GM21723 (cell line): ENCODE data around the gene SREK1IP1.
A peak's percentile ranks its signal among the peaks of the same experiment; 100 is the strongest.

ENCODE experiments used
- ATAC-seq: cut with Tn5 transposase; IDR thresholded peaks from one replicate; pipeline ENCODE4 v1.9.1; 2021; ENCODE audit warnings: mild to moderate bottlenecking, moderate library complexity; ENCODE audit not compliant: unreplicated experiment

The SREK1IP1 gene

GRCh38 chr5:64768358-64769312 is at the start of gene SREK1IP1, which contains the start of gene CWC27:
SREK1IP1 (minus strand) TSS chr5:64768691; CDS start chr5:64768517, 174 bp downstream.
CWC27 (plus strand) TSS chr5:64768930; CDS start chr5:64769147, 217 bp downstream.
- peak; percentile 96 for ATAC-seq

DNA sequence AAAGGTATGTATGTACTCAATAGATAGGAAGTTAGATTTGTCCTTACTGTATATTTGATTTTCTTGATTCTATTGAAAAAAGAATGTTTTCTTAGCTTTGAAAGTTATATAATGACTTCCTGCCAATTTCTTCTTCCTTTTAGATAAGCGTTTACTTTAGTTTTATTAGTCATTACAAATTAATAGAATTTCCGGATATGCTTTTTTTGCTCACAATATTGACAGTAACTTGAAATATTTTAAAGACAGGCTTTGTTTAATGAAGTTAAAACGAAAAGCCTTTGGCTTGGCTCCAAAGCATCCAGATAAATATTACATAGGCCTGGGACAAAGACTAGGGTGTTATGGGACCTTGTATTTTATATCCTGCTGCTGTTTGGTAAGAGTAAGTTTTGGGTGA is 49.8 kb upstream of the SREK1IP1 start:
- ATAC-seq, result no peak

DNA sequence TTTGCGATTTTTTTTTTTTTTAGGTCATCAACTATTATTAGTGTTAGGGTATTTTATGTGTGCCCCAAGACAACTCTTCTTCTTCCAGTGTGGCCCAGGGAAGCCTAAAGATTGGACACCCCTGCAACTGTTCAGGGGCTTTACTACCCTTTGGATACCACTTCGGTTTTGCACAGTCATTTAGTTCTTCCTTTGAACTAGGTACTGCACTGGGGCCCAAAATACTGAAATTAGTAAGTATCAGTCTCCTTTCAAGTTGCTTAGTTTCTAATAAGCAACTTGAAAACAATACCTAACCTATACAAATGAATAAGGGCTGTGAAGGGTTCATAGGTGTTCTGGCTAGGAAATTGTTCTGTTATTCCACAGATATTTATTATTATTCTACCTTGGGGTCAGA is 45.6 kb upstream of the SREK1IP1 start:
- peak; percentile 95 for ATAC-seq

GRCh38 chr5:64811050-64811640 is 42.7 kb upstream of the SREK1IP1 start:
- ATAC-seq, result peak; percentile 57

DNA sequence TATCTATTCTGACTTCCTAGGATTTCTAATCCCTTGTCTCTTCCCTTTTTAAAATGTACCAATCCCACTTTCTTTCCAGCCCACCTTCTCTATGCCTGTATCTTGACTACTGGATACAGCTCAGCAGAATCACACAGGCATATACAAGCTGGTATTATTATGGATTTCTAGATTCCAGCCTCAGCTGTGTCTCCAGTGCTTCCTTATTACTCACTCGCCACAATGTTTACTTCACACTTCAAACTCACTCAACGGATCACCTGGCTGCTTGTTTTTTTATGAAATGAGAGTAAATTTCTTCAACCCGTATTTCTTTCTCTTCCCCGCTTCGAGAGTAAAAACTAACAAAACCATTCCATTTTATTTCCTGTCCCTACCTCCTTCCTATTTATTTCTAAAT is 39.0 kb upstream of the SREK1IP1 start:
- no peak for ATAC-seq

GRCh38 chr5:64806537-64806936 is 38.0 kb upstream of the SREK1IP1 start:
- ATAC-seq, result no peak

DNA sequence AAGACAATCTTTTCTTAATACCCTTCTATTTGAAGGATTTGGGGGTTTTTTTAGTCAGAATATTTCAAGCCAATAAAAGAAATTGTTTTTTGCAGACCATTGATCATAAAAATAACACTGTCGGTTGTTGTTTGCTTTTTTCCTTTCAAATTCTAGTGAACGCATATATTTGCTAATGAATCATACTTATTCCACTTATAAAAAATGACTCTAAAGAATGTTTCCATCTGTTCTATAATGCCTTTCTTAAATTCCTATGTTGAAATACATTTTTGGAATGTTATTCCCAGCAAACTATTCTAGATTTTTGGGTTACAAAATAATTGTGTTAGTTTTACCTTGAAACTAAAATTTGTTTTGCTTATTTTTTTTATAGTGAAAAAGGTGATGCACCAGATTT is 32.4 kb upstream of the SREK1IP1 start:
- no peak for ATAC-seq

- no peak for ATAC-seq
These were observed 27.8 kb upstream of the SREK1IP1 start for GRCh38 chr5:64796301-64796700.

DNA sequence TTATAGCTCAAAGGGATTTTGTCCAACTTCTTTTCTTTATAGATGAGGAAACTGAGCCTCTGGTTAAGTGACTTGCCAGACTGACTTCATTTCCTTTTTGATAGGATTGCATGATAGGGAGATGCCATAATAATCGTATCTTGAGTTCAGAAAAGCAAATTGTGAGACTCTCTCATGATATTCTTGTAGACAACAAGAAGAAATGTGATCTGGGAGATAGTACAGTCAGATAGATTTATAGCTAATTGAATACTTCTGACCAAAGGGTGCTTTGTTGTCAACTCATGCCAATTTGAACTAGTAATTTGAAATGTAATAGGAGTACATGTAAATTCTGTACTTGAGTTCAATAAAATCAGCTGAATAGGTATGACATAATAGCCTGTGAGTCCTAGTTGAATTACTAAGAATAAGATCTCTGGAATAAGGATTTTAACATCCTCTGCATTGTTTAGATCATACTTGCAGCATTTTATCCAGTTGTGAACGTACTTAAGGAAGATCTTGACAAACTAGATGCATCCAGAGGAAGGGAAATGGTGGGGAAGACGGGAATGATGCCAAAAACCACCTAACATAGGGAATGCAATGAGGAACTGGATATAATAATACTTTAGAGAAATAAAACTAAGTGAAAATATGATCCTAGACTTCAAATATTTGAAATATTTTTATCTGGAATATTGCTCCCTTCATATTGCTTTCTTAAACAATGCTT is 25.7 kb upstream of the SREK1IP1 start:
- no peak for ATAC-seq

GRCh38 chr5:64792469-64792868 is 24.0 kb upstream of the SREK1IP1 start:
- no peak for ATAC-seq

GRCh38 chr5:64790210-64790609 is 21.7 kb upstream of the SREK1IP1 start:
- ATAC-seq, result no peak

- ATAC-seq, result no peak
These were observed 21.0 kb upstream of the SREK1IP1 start for GRCh38 chr5:64789457-64789856.

DNA sequence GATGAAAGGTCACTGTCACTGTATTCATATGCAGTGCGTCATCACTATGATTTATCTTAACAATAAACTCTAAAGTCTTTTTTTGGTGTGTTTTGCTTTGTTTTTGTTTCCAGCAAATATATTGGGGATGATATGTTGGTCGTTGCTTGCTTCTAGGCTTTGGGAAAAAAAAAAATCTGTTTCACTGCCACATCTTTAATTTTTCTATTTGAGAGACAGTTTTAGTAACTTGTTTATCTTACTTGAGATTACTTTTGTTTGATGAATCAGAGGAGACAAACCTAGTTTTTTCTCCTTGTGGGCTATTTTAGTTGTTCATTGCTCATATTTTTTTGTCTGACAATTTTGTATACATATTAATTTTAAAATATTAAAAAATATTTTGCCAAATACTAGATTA is 19.7 kb upstream of the SREK1IP1 start:
- ATAC-seq, result no peak

GRCh38 chr5:64786372-64786771 is 17.9 kb upstream of the SREK1IP1 start:
- no peak for ATAC-seq

DNA sequence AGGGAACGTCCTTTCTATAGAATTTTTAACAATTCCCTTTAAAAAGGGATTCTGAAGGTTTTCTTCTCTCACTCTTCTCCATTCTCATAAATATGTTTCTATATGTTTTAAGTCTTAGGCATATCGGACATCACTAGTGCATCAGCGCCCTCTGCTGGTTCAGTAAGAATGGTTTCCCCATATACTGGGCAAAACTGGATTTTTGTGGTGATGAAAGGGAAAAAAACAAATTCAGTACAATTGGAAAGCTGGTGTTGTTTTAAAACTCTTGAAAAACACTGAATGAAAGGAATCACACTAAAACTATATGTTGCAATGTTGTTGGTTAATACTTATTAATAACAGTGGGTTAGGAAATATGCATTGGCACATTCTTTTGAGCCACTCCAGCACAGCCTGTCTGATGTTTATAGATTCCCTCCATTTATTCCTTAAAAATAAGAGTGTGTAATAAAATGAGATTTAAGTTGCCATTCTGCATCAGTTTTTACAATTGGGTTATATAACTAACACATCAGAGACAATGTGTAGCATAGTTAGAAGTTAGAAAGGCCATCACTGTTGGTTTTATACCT is 16.0 kb upstream of the SREK1IP1 start:
- peak; percentile 91 for ATAC-seq

DNA sequence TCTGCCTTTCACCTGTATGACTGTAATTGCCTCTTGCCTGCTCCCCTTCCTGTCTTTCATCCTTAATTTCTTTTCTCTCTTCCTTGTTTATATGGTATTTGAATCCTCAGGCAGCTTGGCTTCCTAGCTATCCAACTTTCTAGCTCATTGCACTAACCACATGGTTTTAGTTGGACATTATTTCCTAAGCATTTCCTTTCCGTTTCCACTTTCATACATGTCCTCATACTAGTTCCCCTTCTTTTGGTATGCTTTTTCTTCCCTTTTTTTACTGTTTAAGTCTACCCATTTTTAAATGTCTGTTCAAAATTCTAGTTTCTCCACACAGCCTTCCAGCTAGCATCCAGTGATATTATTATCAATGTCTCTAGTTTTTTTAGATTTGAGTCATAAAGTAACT is 6.8 kb upstream of the SREK1IP1 start:
- ATAC-seq, result no peak

- peak; percentile 57 for ATAC-seq
These were observed 5.0 kb upstream of the SREK1IP1 start for GRCh38 chr5:64773533-64773932.

GRCh38 chr5:64771736-64772135 is 3.2 kb upstream of the SREK1IP1 start:
- no peak for ATAC-seq

- ATAC-seq, result no peak
These were observed 1.4 kb upstream of the SREK1IP1 start for GRCh38 chr5:64769855-64770254.

DNA sequence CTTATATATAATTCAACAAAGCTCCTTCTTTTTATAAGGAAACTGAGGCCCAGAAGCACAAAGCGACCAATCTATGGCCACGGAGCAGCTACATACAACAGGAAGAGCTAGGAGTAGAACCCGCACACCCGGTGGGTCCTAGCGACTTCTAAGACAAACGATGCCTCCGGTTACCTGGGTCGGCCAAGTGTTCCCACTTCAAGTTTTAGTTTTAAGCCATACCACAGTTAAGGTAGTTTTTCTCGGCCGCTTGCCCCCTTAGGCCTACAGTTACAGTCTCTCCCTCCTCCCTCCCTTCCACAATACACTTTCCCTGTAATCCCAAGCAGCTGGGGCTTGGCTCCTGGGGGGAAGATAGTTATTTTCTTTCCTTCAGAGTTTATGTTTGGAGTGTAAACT is 533 bp downstream of the SREK1IP1 start:
- ATAC-seq, result peak; percentile 13

DNA sequence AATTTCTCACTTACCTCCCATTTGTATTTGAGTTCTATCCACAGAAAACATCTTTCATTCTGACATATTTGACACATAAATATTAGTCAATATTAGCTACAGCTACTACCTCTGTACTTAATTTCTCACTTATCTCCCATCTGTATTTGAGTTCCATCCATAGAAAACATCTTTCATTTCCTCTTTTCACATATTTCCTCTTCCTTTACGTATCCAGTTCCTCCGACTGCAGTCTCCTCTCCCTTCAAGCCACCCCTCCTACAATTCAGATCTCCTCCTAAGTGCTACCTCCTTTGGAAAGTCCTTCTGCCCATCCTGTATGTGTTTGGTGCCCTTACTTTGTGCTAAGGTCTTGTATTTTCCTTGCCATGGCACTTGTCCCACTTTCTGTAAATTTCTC is 1.6 kb downstream of the SREK1IP1 start:
- ATAC-seq, result no peak
